GM12878 (cell line): ENCODE measurements around the gene NGB. TPM values are rescaled to one million over a fixed set of nuclear protein-coding genes. Genes with fewer than 3 reads are reported as not detected.

Source experiments
- microRNA counts: library from miRNA; unstranded; fragments of <30 nt; microRNA quantifications from one replicate; lab custom pipeline; 2016
- microRNA-seq: library from miRNA; unstranded; fragments of <30 nt; microRNA quantifications from one replicate; pipeline ENCODE4, GENCODE V29; 2018
- polyA plus RNA-seq, 11 experiments: library from polyadenylated mRNA; depleted of rRNA in 4 of 11; unstranded in 6 of 11; stranded (reverse) in 5 of 11; fragments of >200 nt; fragmentation: Nextera tagmentation in 4 of 11; fragmentation: Illumina TruSeq in 1 of 11; extraction: Ambion mirVana in 4 of 11; extraction: Trizol in 1 of 11; gene quantifications; 1 replicate in 1 of 11; 2 replicates in 10 of 11; pipeline versions ENCODE4 v1.2.1 to v1.2.3, GENCODE V29; 2011 to 2016; ENCODE audit warnings: inconsistent platforms in 2 of 11, missing spikeins in 2 of 11, low read depth in 1 of 11
- small RNA-seq: library from RNA; depleted of rRNA; stranded (forward); fragments of <200 nt; gene quantifications from one replicate; pipeline ENCODE3, GENCODE V24; 2014
- total RNA-seq, 4 experiments: library from RNA; depleted of rRNA in 3 of 4; stranded (reverse); fragments of >200 nt in 3 of 4; fragmentation: Illumina TruSeq in 1 of 4; extraction: Trizol in 1 of 4; gene quantifications; 2 replicates each; pipeline versions ENCODE4 v1.2.1 to v1.2.3, GENCODE V29; 2013 to 2021

The NGB gene
- total and polyA plus RNA-seq, 10 of the 15 experiments (the other 5 are each of a cell fraction or from before 2014, with no cell fraction given) = 0.19 TPM; not detected in 9

MicroRNAs within 50 kb of the gene (microRNA counts, 767-probe panel; counts per million panel counts)
- 4,102 counts per million, percentile 95 among the panel's probes with 10 or more counts for microRNA hsa-miR-1260a (lab: Ali Mortazavi, UCI)

Small RNA genes lying within 50 kb of the gene (microRNA-seq; reads per million reads assigned to microRNA genes)
- gene MIR1260A = not detected

Small RNA genes lying within 50 kb of the gene (small RNA-seq; reads per million reads assigned to genes)
- gene MIR1260A = not detected

Other genes with a start within 250 kb of the NGB start
Only the 7 nearest of the 12 such genes appear.
- gene ZDHHC22, start 129.4 kb downstream of the NGB start, total RNA-seq (2014; rRNA removed) = not detected in 2 replicates
- not detected in 2 replicates for gene ZDHHC22, start 129.4 kb downstream of the NGB start, total RNA-seq (2014; rRNA removed; fragmentation: Illumina TruSeq; extraction: Trizol)
- gene ZDHHC22, start 129.4 kb downstream of the NGB start, total RNA-seq (2021) = not detected in 2 replicates
- gene ZDHHC22, start 129.4 kb downstream of the NGB start, polyA plus RNA-seq (2011; rRNA removed) = not detected in 2 replicates
- not detected in 2 replicates for gene ZDHHC22, start 129.4 kb downstream of the NGB start, polyA plus RNA-seq (2014; fragmentation: Illumina TruSeq; extraction: Trizol)
- gene ZDHHC22, start 129.4 kb downstream of the NGB start, polyA plus RNA-seq (2014; fragmentation: Nextera tagmentation; extraction: Ambion mirVana) = not detected
- not detected in 2 replicates for gene ZDHHC22, start 129.4 kb downstream of the NGB start, polyA plus RNA-seq (2014; rRNA removed)
- gene ZDHHC22, start 129.4 kb downstream of the NGB start, polyA plus RNA-seq (2016; fragmentation: Nextera tagmentation; extraction: Ambion mirVana) = under 1 TPM in 1 of 2 experiments, not detected in 1; 0.06 TPM
- gene TMEM63C, start 89.4 kb downstream of the NGB start, total RNA-seq (2014; rRNA removed) = 0.06 and 0.38 TPM in 2 replicates
- 0.09 and 0.60 TPM in 2 replicates for gene TMEM63C, start 89.4 kb downstream of the NGB start, total RNA-seq (2014; rRNA removed; fragmentation: Illumina TruSeq; extraction: Trizol)
- gene TMEM63C, start 89.4 kb downstream of the NGB start, total RNA-seq (2021) = 0.74 and 1.3 TPM in 2 replicates
- 0.68 and 1.2 TPM in 2 replicates for gene TMEM63C, start 89.4 kb downstream of the NGB start, polyA plus RNA-seq (2011; rRNA removed)
- gene TMEM63C, start 89.4 kb downstream of the NGB start, polyA plus RNA-seq (2014; fragmentation: Illumina TruSeq; extraction: Trizol) = 0.16 and 0.41 TPM in 2 replicates
- not detected for gene TMEM63C, start 89.4 kb downstream of the NGB start, polyA plus RNA-seq (2014; fragmentation: Nextera tagmentation; extraction: Ambion mirVana)
- gene TMEM63C, start 89.4 kb downstream of the NGB start, polyA plus RNA-seq (2014; rRNA removed) = 0.34 and 0.37 TPM in 2 replicates
- gene TMEM63C, start 89.4 kb downstream of the NGB start, polyA plus RNA-seq (2016; fragmentation: Nextera tagmentation; extraction: Ambion mirVana) = not detected
- gene POMT2, start 49.7 kb upstream of the NGB start, total RNA-seq (2014; rRNA removed) = 3.3 and 6.0 TPM in 2 replicates
- gene POMT2, start 49.7 kb upstream of the NGB start, total RNA-seq (2014; rRNA removed; fragmentation: Illumina TruSeq; extraction: Trizol) = 4.9 and 5.3 TPM in 2 replicates
- 13.9 TPM in 2 replicates for gene POMT2, start 49.7 kb upstream of the NGB start, total RNA-seq (2021)
- 8.8 and 11.2 TPM in 2 replicates for gene POMT2, start 49.7 kb upstream of the NGB start, polyA plus RNA-seq (2011; rRNA removed)
- gene POMT2, start 49.7 kb upstream of the NGB start, polyA plus RNA-seq (2014; fragmentation: Illumina TruSeq; extraction: Trizol) = 5.3 and 10.6 TPM in 2 replicates
- gene POMT2, start 49.7 kb upstream of the NGB start, polyA plus RNA-seq (2014; fragmentation: Nextera tagmentation; extraction: Ambion mirVana) = under 1 TPM; 0.23 to 0.99 TPM
- 7.0 and 9.7 TPM in 2 replicates for gene POMT2, start 49.7 kb upstream of the NGB start, polyA plus RNA-seq (2014; rRNA removed)
- gene POMT2, start 49.7 kb upstream of the NGB start, polyA plus RNA-seq (2016; fragmentation: Nextera tagmentation; extraction: Ambion mirVana) = 1 to 10 TPM; 7.2 to 9.6 TPM
- gene GSTZ1, start 49.8 kb upstream of the NGB start, total RNA-seq (2014; rRNA removed) = 33.4 and 38.7 TPM in 2 replicates
- gene GSTZ1, start 49.8 kb upstream of the NGB start, total RNA-seq (2014; rRNA removed; fragmentation: Illumina TruSeq; extraction: Trizol) = 33.3 and 33.7 TPM in 2 replicates
- gene GSTZ1, start 49.8 kb upstream of the NGB start, total RNA-seq (2021) = 24.9 and 26.9 TPM in 2 replicates
- gene GSTZ1, start 49.8 kb upstream of the NGB start, polyA plus RNA-seq (2011; rRNA removed) = 8.6 and 21.4 TPM in 2 replicates
- 25.5 and 34.7 TPM in 2 replicates for gene GSTZ1, start 49.8 kb upstream of the NGB start, polyA plus RNA-seq (2014; fragmentation: Illumina TruSeq; extraction: Trizol)
- gene GSTZ1, start 49.8 kb upstream of the NGB start, polyA plus RNA-seq (2014; fragmentation: Nextera tagmentation; extraction: Ambion mirVana) = 10 to 100 TPM; 17.9 to 25.4 TPM
- gene GSTZ1, start 49.8 kb upstream of the NGB start, polyA plus RNA-seq (2014; rRNA removed) = 28.3 and 30.5 TPM in 2 replicates
- 10 to 100 TPM; 27.4 to 33.5 TPM for gene GSTZ1, start 49.8 kb upstream of the NGB start, polyA plus RNA-seq (2016; fragmentation: Nextera tagmentation; extraction: Ambion mirVana)
- 29.7 and 36.2 TPM in 2 replicates for gene TMED8, start 105.9 kb upstream of the NGB start, total RNA-seq (2014; rRNA removed)
- 34.2 and 35.8 TPM in 2 replicates for gene TMED8, start 105.9 kb upstream of the NGB start, total RNA-seq (2014; rRNA removed; fragmentation: Illumina TruSeq; extraction: Trizol)
- 31.9 and 32.9 TPM in 2 replicates for gene TMED8, start 105.9 kb upstream of the NGB start, total RNA-seq (2021)
- gene TMED8, start 105.9 kb upstream of the NGB start, polyA plus RNA-seq (2011; rRNA removed) = 39.1 and 52.7 TPM in 2 replicates
- gene TMED8, start 105.9 kb upstream of the NGB start, polyA plus RNA-seq (2014; fragmentation: Illumina TruSeq; extraction: Trizol) = 33.0 and 39.6 TPM in 2 replicates
- 1 to 10 TPM; 7.3 to 7.4 TPM for gene TMED8, start 105.9 kb upstream of the NGB start, polyA plus RNA-seq (2014; fragmentation: Nextera tagmentation; extraction: Ambion mirVana)
- gene TMED8, start 105.9 kb upstream of the NGB start, polyA plus RNA-seq (2014; rRNA removed) = 21.1 and 22.5 TPM in 2 replicates
- 10 to 100 TPM; 17.8 to 18.9 TPM for gene TMED8, start 105.9 kb upstream of the NGB start, polyA plus RNA-seq (2016; fragmentation: Nextera tagmentation; extraction: Ambion mirVana)
- 0.27 and 0.96 TPM in 2 replicates for gene SAMD15, start 106.2 kb upstream of the NGB start, total RNA-seq (2014; rRNA removed)
- 0.98 and 1.9 TPM in 2 replicates for gene SAMD15, start 106.2 kb upstream of the NGB start, total RNA-seq (2014; rRNA removed; fragmentation: Illumina TruSeq; extraction: Trizol)
- 0.74 and 1.1 TPM in 2 replicates for gene SAMD15, start 106.2 kb upstream of the NGB start, total RNA-seq (2021)
- gene SAMD15, start 106.2 kb upstream of the NGB start, polyA plus RNA-seq (2011; rRNA removed) = 0.33 and 1.1 TPM in 2 replicates
- gene SAMD15, start 106.2 kb upstream of the NGB start, polyA plus RNA-seq (2014; fragmentation: Illumina TruSeq; extraction: Trizol) = 0.78 and 1.1 TPM in 2 replicates
- under 1 TPM; 0.63 to 0.93 TPM for gene SAMD15, start 106.2 kb upstream of the NGB start, polyA plus RNA-seq (2014; fragmentation: Nextera tagmentation; extraction: Ambion mirVana)
- gene SAMD15, start 106.2 kb upstream of the NGB start, polyA plus RNA-seq (2014; rRNA removed) = 0.38 and 2.0 TPM in 2 replicates
- gene SAMD15, start 106.2 kb upstream of the NGB start, polyA plus RNA-seq (2016; fragmentation: Nextera tagmentation; extraction: Ambion mirVana) = 1 to 10 TPM; 1.2 to 1.5 TPM
- 0.11 and 0.17 TPM in 2 replicates for gene NOXRED1, start 152.3 kb upstream of the NGB start, total RNA-seq (2014; rRNA removed)
- gene NOXRED1, start 152.3 kb upstream of the NGB start, total RNA-seq (2014; rRNA removed; fragmentation: Illumina TruSeq; extraction: Trizol) = 0.13 and 0.14 TPM in 2 replicates
- 0.21 and 0.45 TPM in 2 replicates for gene NOXRED1, start 152.3 kb upstream of the NGB start, total RNA-seq (2021)
- 0.62 and 0.98 TPM in 2 replicates for gene NOXRED1, start 152.3 kb upstream of the NGB start, polyA plus RNA-seq (2011; rRNA removed)
- gene NOXRED1, start 152.3 kb upstream of the NGB start, polyA plus RNA-seq (2014; fragmentation: Illumina TruSeq; extraction: Trizol) = 0.21 and 0.22 TPM in 2 replicates
- under 1 TPM; 0.07 to 0.14 TPM for gene NOXRED1, start 152.3 kb upstream of the NGB start, polyA plus RNA-seq (2014; fragmentation: Nextera tagmentation; extraction: Ambion mirVana)
- gene NOXRED1, start 152.3 kb upstream of the NGB start, polyA plus RNA-seq (2014; rRNA removed) = 0.10 TPM in 1 of 2 replicates, not detected in the other
- under 1 TPM; 0.06 to 0.13 TPM for gene NOXRED1, start 152.3 kb upstream of the NGB start, polyA plus RNA-seq (2016; fragmentation: Nextera tagmentation; extraction: Ambion mirVana)